Lung (tissue), 12 donors: ENCODE data around the gene DPP9. TPM values are rescaled to one million over a fixed set of nuclear protein-coding genes. Genes with fewer than 3 reads are reported as not detected.

ENCODE experiments used
- ATAC-seq: fragments of 200-7000 bp; cut with Tn5 transposase; one replicate; pipeline ENCODE4 v1.9.1; 2020; ENCODE audit warnings: moderate number of reproducible peaks; ENCODE audit not compliant: insufficient read depth, low FRiP score
- DNase-seq, 3 donors: peaks; one replicate each; pipeline ENCODE4 v3.0.0-alpha.2; 2013 to 2017
- H3K27ac ChIP-seq, 2 donors: one replicate each; pipeline ENCODE4 v1.5.1; 2013; ENCODE audit warnings: mild to moderate bottlenecking in 2 of 2, moderate library complexity in 2 of 2, control low read depth in 1 of 2, inconsistent platforms in 1 of 2, low read depth in 1 of 2, low read length in 1 of 2
- H3K27me3 ChIP-seq, 3 donors: one replicate each; pipeline ENCODE4 v1.5.1; 2013; ENCODE audit warnings: low read length in 2 of 3; ENCODE audit not compliant: control insufficient read depth in 3 of 3, insufficient read depth in 3 of 3
- H3K36me3 ChIP-seq, 4 donors: one replicate each; pipeline ENCODE4 v1.5.1; 2013; ENCODE audit warnings: low read length in 4 of 4, mild to moderate bottlenecking in 1 of 4, moderate library complexity in 1 of 4; ENCODE audit not compliant: control insufficient read depth in 4 of 4, insufficient read depth in 4 of 4
- H3K4me1 ChIP-seq, 5 donors: one replicate each; pipeline ENCODE4 v1.5.1; 2013; ENCODE audit warnings: low read length in 5 of 5, mild to moderate bottlenecking in 2 of 5, moderate library complexity in 1 of 5; ENCODE audit not compliant: control insufficient read depth in 5 of 5, insufficient read depth in 5 of 5
- H3K4me3 ChIP-seq: one replicate; pipeline ENCODE4 v1.5.1; 2013; ENCODE audit warnings: mild to moderate bottlenecking, control low read depth, moderate library complexity
- H3K9ac ChIP-seq, 2 donors: one replicate each; pipeline ENCODE4 v1.5.1; 2013; ENCODE audit warnings: low read length in 2 of 2, control low read depth in 1 of 2; ENCODE audit not compliant: insufficient read depth in 1 of 2
- H3K9me3 ChIP-seq, 4 donors: one replicate each; pipeline ENCODE4 v1.5.1; 2013; ENCODE audit warnings: low read length in 3 of 4, mild to moderate bottlenecking in 1 of 4, moderate library complexity in 1 of 4; ENCODE audit not compliant: control insufficient read depth in 4 of 4, insufficient read depth in 3 of 4
- CTCF ChIP-seq: IDR thresholded peaks from 2 replicates; pipeline ENCODE4 v1.5.1; 2012; ENCODE audit warnings: mild to moderate bottlenecking; ENCODE audit errors: control extremely low read depth, extremely low read depth
- WGBS, 2 donors: extraction: QIAGEN DNeasy Blood & Tissue Kit; methylation state at CpG; one replicate each; pipeline ENCODE4 v1.1.7; 2013; 5-methylcytosine and 5-hydroxymethylcytosine counted together
- polyA plus RNA-seq, 2 donors: library from polyadenylated mRNA; stranded (reverse); fragments of 200-250 nt; gene quantifications; one replicate each; pipeline ENCODE4 v1.2.1, GENCODE V29; 2013
- total RNA-seq, 2 donors: library from RNA; depleted of rRNA in 1 of 2; stranded (reverse); fragments of >200 nt in 1 of 2; gene quantifications; one replicate each; pipeline ENCODE4 v1.2.1, GENCODE V29; 2014 to 2021
- donor health status: control.
- donor health status: control.
- donor health status: Bipolar disorder and iron deficiency.
- donor health status: healthy.
- donor health status: DM: yes; HTN: yes; CAD: no.

The DPP9 gene
- total and polyA plus RNA-seq, 4 donors, result 33.2 to 95.5 (median 43.9) TPM

- H3K27me3 ChIP-seq, result no peaks in the 10 kb centered on the region
- H3K36me3 ChIP-seq, result peaks cover 34 to 79% (median 38%) of the 10 kb centered on the region in 4 donors
- no peak overlapping the region for H3K9ac ChIP-seq
- no peak overlapping the region for H3K4me3 ChIP-seq
- WGBS, 2 donors, result 86 to 91% methylated on average over 27 of the region's 27 CpGs
- TF ChIP-seq CTCF, result no peak
- no peaks in the 10 kb centered on the region for H3K9me3 ChIP-seq
- DNase-seq (no peak), ATAC-seq (no peak)
- no peak overlapping the region for H3K27ac ChIP-seq
- peaks cover 0 to 2% (median 0%) of the 10 kb centered on the region in 5 donors for H3K4me1 ChIP-seq
Measured at GRCh38 chr19:4692251-4693077, 31.2 kb downstream of the DPP9 start.

- peaks cover 0 to 2% (median 0%) of the 10 kb centered on the region in 5 donors for H3K4me1 ChIP-seq
- no peak overlapping the region for H3K27ac ChIP-seq
- H3K27me3 ChIP-seq, result no peaks in the 10 kb centered on the region
- WGBS, 2 donors, result 80 to 85% methylated on average over 9 of the region's 9 CpGs
- no peak for TF ChIP-seq CTCF
- H3K9me3 ChIP-seq, result no peaks in the 10 kb centered on the region
- peak; percentile 32 for ATAC-seq
- H3K4me3 ChIP-seq, result no peak overlapping the region
- no peak overlapping the region for H3K9ac ChIP-seq
- DNase-seq, result no peak
- H3K36me3 ChIP-seq, result peaks cover 31 to 82% (median 42%) of the 10 kb centered on the region in 4 donors
Measured at GRCh38 chr19:4691373-4691772, 32.3 kb downstream of the DPP9 start.

- Histone ChIP-seq H3K36me3 (peaks cover 31 to 79% (median 40%) of the 10 kb centered on the region in 4 donors), H3K4me1 (peaks cover 0 to 2% (median 0%) of the 10 kb centered on the region in 5 donors), H3K9me3 (no peaks in the 10 kb centered on the region), H3K9ac (no peak overlapping the region), H3K4me3 (no peak overlapping the region), H3K27ac (peak overlapping the region in 1 of 2 donors; percentile 29), H3K27me3 (no peaks in the 10 kb centered on the region)
- ATAC-seq, result no peak
- no peak for TF ChIP-seq CTCF
- no peak for DNase-seq
- 79 to 84% methylated on average over 13 of the region's 13 CpGs for WGBS, 2 donors
Measured at GRCh38 chr19:4690361-4690760, 33.3 kb downstream of the DPP9 start.
